Umbilical cord (tissue), 2 donors: ENCODE data around the gene EFNA2. TPM values are rescaled to one million over a fixed set of nuclear protein-coding genes. Genes with fewer than 3 reads are reported as not detected.

ENCODE experiments used
- DNase-seq: peaks from one replicate; pipeline ENCODE4 v3.0.0-alpha.2; 2015; ENCODE audit warnings: low spot score
- total RNA-seq: library from RNA; depleted of rRNA; stranded (reverse); fragments of >200 nt; gene quantifications from one replicate; pipeline ENCODE4 v1.2.3, GENCODE V29; 2014; ENCODE audit warnings: low replicate concordance; ENCODE audit not compliant: insufficient read depth

EFNA2 gene
- total RNA-seq, 1 donor from 2014 or later, result not detected

GRCh38 chr19:1259876-1260748 is 25.6 kb upstream of the EFNA2 start:
- DNase-seq, result no peak

GRCh38 chr19:1260749-1261537 is 24.7 kb upstream of the EFNA2 start:
- peak; percentile 98 for DNase-seq

GRCh38 chr19:1261538-1261797 is 24.2 kb upstream of the EFNA2 start:
- no peak for DNase-seq

GRCh38 chr19:1261798-1262622 is 23.7 kb upstream of the EFNA2 start:
- no peak for DNase-seq

GRCh38 chr19:1262623-1263123 is 23.0 kb upstream of the EFNA2 start:
- peak; percentile 75 for DNase-seq

GRCh38 chr19:1263188-1263587 is 22.5 kb upstream of the EFNA2 start:
- DNase-seq, result no peak

GRCh38 chr19:1264801-1265614 is 20.7 kb upstream of the EFNA2 start:
- peak; percentile 88 for DNase-seq

- DNase-seq, result peak; percentile 69
Measured at GRCh38 chr19:1265615-1266128, 20.0 kb upstream of the EFNA2 start.

GRCh38 chr19:1266129-1266915 is 19.4 kb upstream of the EFNA2 start:
- DNase-seq, result peak; percentile 93

- no peak for DNase-seq
Measured at GRCh38 chr19:1266916-1267476, 18.7 kb upstream of the EFNA2 start.

GRCh38 chr19:1267477-1268225 is 18.0 kb upstream of the EFNA2 start:
- DNase-seq, result no peak

- no peak for DNase-seq
Measured at GRCh38 chr19:1268226-1269064, 17.2 kb upstream of the EFNA2 start.

GRCh38 chr19:1269065-1269477 is 16.6 kb upstream of the EFNA2 start, which contains the start of gene CIRBP:
Gene CIRBP (plus strand): TSS chr19:1269332. CDS start chr19:1270934, 1,602 bp downstream.
- peak; percentile 99 for DNase-seq

- peak; percentile 89 for DNase-seq
Measured at GRCh38 chr19:1269478-1270212, 16.0 kb upstream of the EFNA2 start.

GRCh38 chr19:1270213-1270853 is 15.3 kb upstream of the EFNA2 start:
- DNase-seq, result no peak

GRCh38 chr19:1270854-1271527 is 14.7 kb upstream of the EFNA2 start:
- no peak for DNase-seq
